NAMALWA (cell line): ENCODE measurements around the gene GOLGA8K.
"Not testable (repeated sequence)": the region's sequence is repeated elsewhere in the genome, so short reads cannot be mapped to it uniquely, and the experiment has no call there.

Source experiments
- DNase-seq: peaks from one replicate; pipeline ENCODE4 v3.0.0-alpha.2; 2015; ENCODE audit warnings: low spot score

GOLGA8K gene

GRCh38 chr15:32352748-32353147 lies 50.3 kb downstream of the GOLGA8K start:
- DNase-seq, result not testable (repeated sequence)

GRCh38 chr15:32350563-32351220 lies 52.4 kb downstream of the GOLGA8K start:
- not testable (repeated sequence) for DNase-seq

GRCh38 chr15:32347037-32347436 lies 56.1 kb downstream of the GOLGA8K start:
- not testable (repeated sequence) for DNase-seq

- not testable (repeated sequence) for DNase-seq
These were observed 57.0 kb downstream of the GOLGA8K start for GRCh38 chr15:32345978-32346547.

- DNase-seq, result not testable (repeated sequence)
These were observed 59.2 kb downstream of the GOLGA8K start for GRCh38 chr15:32343921-32344320.
